Right cardiac atrium (tissue), 5 donors: ENCODE measurements around the gene SOX15. TPM values are rescaled to one million over a fixed set of nuclear protein-coding genes. Genes with fewer than 3 reads are reported as not detected.

ENCODE experiments used
- ATAC-seq, 2 donors: fragments of 200-7000 bp; cut with Tn5 transposase; one replicate each; pipeline versions ENCODE4 v1.8.0 to v1.9.1; 2020; ENCODE audit warnings: moderate library complexity in 2 of 2, mild to moderate bottlenecking in 1 of 2
- DNase-seq, 3 donors: peaks; one replicate each; pipeline ENCODE4 v3.0.0-alpha.2; 2020
- H3K27ac ChIP-seq: one replicate; pipeline ENCODE4 v1.5.1; 2013; ENCODE audit warnings: mild to moderate bottlenecking, low read length, control low read depth, moderate library complexity
- H3K27me3 ChIP-seq: one replicate; pipeline ENCODE4 v1.6.1; 2013; ENCODE audit not compliant: control insufficient read depth, insufficient read depth
- H3K4me1 ChIP-seq: one replicate; pipeline ENCODE4 v1.6.1; 2013; ENCODE audit warnings: low read length; ENCODE audit not compliant: control insufficient read depth, insufficient read depth
- H3K4me3 ChIP-seq: one replicate; pipeline ENCODE4 v1.5.1; 2013; ENCODE audit warnings: low read length, control low read depth
- H3K9me3 ChIP-seq: one replicate; pipeline ENCODE4 v1.6.1; 2013; ENCODE audit warnings: low read length; ENCODE audit not compliant: control insufficient read depth
- WGBS: extraction: QIAGEN DNeasy Blood & Tissue Kit; methylation state at CpG from one replicate; pipeline ENCODE4 v1.1.7; 2013; 5-methylcytosine and 5-hydroxymethylcytosine counted together
- intact Hi-C, 4 donors: fragments of 100-400 bp; cut with DNase I; formaldehyde crosslinking; loops; one replicate each; pipeline versions ENCODE4 v1.11.0 to v1.14.0; 2022 to 2023
- polyA plus RNA-seq: library from polyadenylated mRNA; stranded (reverse); fragments of 200-250 nt; gene quantifications from one replicate; pipeline ENCODE4 v1.2.3, GENCODE V29; 2013
- total RNA-seq, 4 donors: library from RNA; stranded (reverse); fragmentation: NEBNext Ultra II Directional; extraction: Animal tissue kit (Norgen Biotek cat#: 25700); gene quantifications; one replicate each; pipeline ENCODE4 v1.2.1, GENCODE V29; 2021
- donor health status: healthy with polysubstance abuse.
- donor health status: DM: no; HTN: yes; CAD: no.
- donor health status: DM: no; HTN: no; CAD: no.
- donor health status: DM: no; HTN: yes; CAD: no; lungs with severe emphysema.
- donor health status: DM: yes; HTN: yes; CAD: no.

SOX15 gene
- total and polyA plus RNA-seq, 5 donors, result 5.4 to 7.0 (median 6.0) TPM

- peak overlapping the region; percentile 78 for H3K4me3 ChIP-seq
- under 1% methylated on average over 28 of the region's 28 CpGs for WGBS
- H3K4me1 ChIP-seq, result peaks cover 6% of the 10 kb centered on the region
- no peaks in the 10 kb centered on the region for H3K27me3 ChIP-seq
- peak overlapping the region; percentile 70 for H3K27ac ChIP-seq
- no peak for DNase-seq
- peak in 1 of 2 donors; percentile 0 for ATAC-seq
- intact Hi-C loops, result loop anchor here in 2 of 4 donors (5.0 to 10.0 kb wide), 2 partner anchors 50 to 127 kb away; partner anchors contain the start of genes FGF11 (in 1 of the 2) and TMEM102 (in 1 of the 2)
- no peaks in the 10 kb centered on the region for H3K9me3 ChIP-seq
Measured at GRCh38 chr17:7562208-7562605, 27.7 kb downstream of the SOX15 start.

GRCh38 chr17:7561589-7562207, 28.2 kb downstream of the SOX15 start, which contains the start of gene SENP3:
SENP3 (plus strand) TSS chr17:7561919; CDS start chr17:7563077, 1,158 bp downstream.
- intact Hi-C loops, result loop anchor here in 2 of 4 donors (2.0 to 10.0 kb wide), 3 partner anchors 47 to 127 kb away; partner anchors contain the start of genes FGF11 (in 1 of the 2) and TMEM102 (in 1 of the 2)
- ATAC-seq, result peak; percentile 86 to 88
- Histone ChIP-seq H3K9me3 (no peaks in the 10 kb centered on the region), H3K4me1 (peaks cover 8% of the 10 kb centered on the region), H3K4me3 (peak within 1 kb of the TSS; percentile 78), H3K27ac (peak within 1 kb of the TSS; percentile 87), H3K27me3 (no peaks in the 10 kb centered on the region)
- under 1% methylated on average over 82 of the region's 82 CpGs for WGBS
- DNase-seq, result peak; percentile 92 to 97 (median 97)

GRCh38 chr17:7561028-7561575, 28.8 kb downstream of the SOX15 start:
- H3K9me3 ChIP-seq, result no peaks in the 10 kb centered on the region
- H3K27me3 ChIP-seq, result no peaks in the 10 kb centered on the region
- H3K4me1 ChIP-seq, result peaks cover 8% of the 10 kb centered on the region
- peak overlapping the region; percentile 87 for H3K27ac ChIP-seq
- WGBS, result under 1% methylated on average over 32 of the region's 32 CpGs
- ATAC-seq (peak; percentile 68 to 76), DNase-seq (peak; percentile 92 to 96 (median 96))
- intact Hi-C loops, result loop anchor here in 2 of 4 donors (2.0 to 10.0 kb wide), 3 partner anchors 46 to 126 kb away; partner anchors contain the start of genes FGF11 (in 1 of the 2) and TMEM102 (in 1 of the 2)
- peak overlapping the region; percentile 78 for H3K4me3 ChIP-seq

- Histone ChIP-seq H3K4me3 (peak overlapping the region; percentile 1), H3K4me1 (peaks cover 8% of the 10 kb centered on the region), H3K27ac (peak overlapping the region; percentile 72), H3K27me3 (no peaks in the 10 kb centered on the region), H3K9me3 (no peaks in the 10 kb centered on the region)
- 30% methylated on average over 22 of the region's 22 CpGs for WGBS
- DNase-seq (peak; percentile 73 to 84 (median 84)), ATAC-seq (peak; percentile 14 to 38)
- intact Hi-C loops, result loop anchor here in 2 of 4 donors (2.0 to 10.0 kb wide), 3 partner anchors 46 to 126 kb away; partner anchors contain the start of genes FGF11 (in 1 of the 2) and TMEM102 (in 1 of the 2)
Measured at GRCh38 chr17:7560172-7561027, 29.5 kb downstream of the SOX15 start.

- Histone ChIP-seq H3K4me3 (peak overlapping the region; percentile 27), H3K27ac (peak overlapping the region; percentile 90), H3K27me3 (no peaks in the 10 kb centered on the region), H3K4me1 (peaks cover 8% of the 10 kb centered on the region), H3K9me3 (no peaks in the 10 kb centered on the region)
- intact Hi-C loops, result loop anchor here (2.0 to 10.0 kb wide), 5 partner anchors 42 to 205 kb away; partner anchors contain the start of genes FGF11 (in 1 of the 4), KCTD11 (in 1 of the 4), TMEM102 (in 1 of the 4) and TMEM95 (in 1 of the 4)
- DNase-seq (peak in 1 of 3 donors; percentile 68), ATAC-seq (no peak)
- 71% methylated on average over 18 of the region's 18 CpGs for WGBS
Measured at GRCh38 chr17:7559320-7560171, 30.3 kb downstream of the SOX15 start.

GRCh38 chr17:7558544-7559319, 31.2 kb downstream of the SOX15 start, which contains the start of gene TNFSF13:
TNFSF13 (plus strand) TSS chr17:7558750; CDS start chr17:7559040, 290 bp downstream.
- ATAC-seq (peak; percentile 31 to 42), DNase-seq (peak; percentile 64 to 88 (median 87))
- peak within 1 kb of the TSS; percentile 27 for H3K4me3 ChIP-seq
- WGBS, result 34% methylated on average over 16 of the region's 16 CpGs
- intact Hi-C loops, result loop anchor here in 2 of 4 donors (5.0 to 10.0 kb wide), 2 partner anchors 41 to 204 kb away; partner anchors contain the start of genes KCTD11 (in 1 of the 2) and TMEM95 (in 1 of the 2)
- no peaks in the 10 kb centered on the region for H3K27me3 ChIP-seq
- peak within 1 kb of the TSS; percentile 90 for H3K27ac ChIP-seq
- no peaks in the 10 kb centered on the region for H3K9me3 ChIP-seq
- H3K4me1 ChIP-seq, result peaks cover 8% of the 10 kb centered on the region

- Histone ChIP-seq H3K4me3 (no peak overlapping the region), H3K27me3 (no peaks in the 10 kb centered on the region), H3K9me3 (no peaks in the 10 kb centered on the region), H3K4me1 (peaks cover 8% of the 10 kb centered on the region), H3K27ac (peak overlapping the region; percentile 90)
- 6% methylated on average over 21 of the region's 21 CpGs for WGBS
- peak; percentile 75 to 79 for ATAC-seq
- intact Hi-C loops, result loop anchor here in 2 of 4 donors (5.0 to 10.0 kb wide), 2 partner anchors 41 to 203 kb away; partner anchors contain the start of genes KCTD11 (in 1 of the 2) and TMEM95 (in 1 of the 2)
- peak; percentile 86 to 96 (median 95) for DNase-seq
Measured at GRCh38 chr17:7557775-7558543, 31.9 kb downstream of the SOX15 start.

- Histone ChIP-seq H3K27me3 (no peaks in the 10 kb centered on the region), H3K4me3 (no peak overlapping the region), H3K9me3 (no peaks in the 10 kb centered on the region), H3K4me1 (peaks cover 8% of the 10 kb centered on the region), H3K27ac (peak overlapping the region; percentile 90)
- intact Hi-C loops, result loop anchor here in 2 of 4 donors (5.0 to 10.0 kb wide), 2 partner anchors 40 to 202 kb away; partner anchors contain the start of genes KCTD11 (in 1 of the 2) and TMEM95 (in 1 of the 2)
- peak in 2 of 3 donors; percentile 64 to 72 for DNase-seq
- ATAC-seq, result no peak
- 52% methylated on average over 19 of the region's 19 CpGs for WGBS
Measured at GRCh38 chr17:7557147-7557764, 32.6 kb downstream of the SOX15 start.
